DOHH2 (cell line): ENCODE results near the gene TAGLN2.

ENCODE experiments used
- H3F3A ChIP-seq: fragments of 200-600 bp; sonication (generic), shearing (Covaris generic); 2 replicates; pipeline ENCODE4 v1.6.0; 2016; ENCODE audit warnings: antibody characterized with exemption, mild to moderate bottlenecking; ENCODE audit not compliant: control insufficient read depth, insufficient read depth
- H3K27ac ChIP-seq: fragments of 200-600 bp; sonication (generic); 2 replicates; pipeline ENCODE4 v1.5.1; 2014; ENCODE audit warnings: low read depth, mild to moderate bottlenecking, low read length, moderate library complexity
- H3K27me3 ChIP-seq: fragments of 200-600 bp; sonication (generic); 2 replicates; pipeline ENCODE4 v1.6.1; 2014; ENCODE audit warnings: mild to moderate bottlenecking, low read length, mixed read lengths; ENCODE audit not compliant: control insufficient read depth
- H3K36me3 ChIP-seq: fragments of 200-600 bp; sonication (generic); 2 replicates; pipeline ENCODE4 v1.6.1; 2014; ENCODE audit warnings: mild to moderate bottlenecking, low read length, moderate library complexity, mixed read lengths; ENCODE audit not compliant: control insufficient read depth
- H3K4me1 ChIP-seq: fragments of 200-600 bp; sonication (generic); 2 replicates; pipeline ENCODE4 v1.6.1; 2014; ENCODE audit warnings: mild to moderate bottlenecking, low read length, mixed read lengths; ENCODE audit not compliant: control insufficient read depth
- H3K4me2 ChIP-seq: fragments of 200-600 bp; sonication (generic); 2 replicates; pipeline ENCODE4 v1.6.0; 2014; ENCODE audit warnings: mild to moderate bottlenecking, low read length, moderate library complexity
- H3K4me3 ChIP-seq: fragments of 200-600 bp; sonication (generic); 2 replicates; pipeline ENCODE4 v1.5.1; 2014; ENCODE audit warnings: mild to moderate bottlenecking, low read length, mixed read lengths
- H3K79me2 ChIP-seq: fragments of 200-600 bp; sonication (generic); 2 replicates; pipeline ENCODE4 v1.6.1; 2014; ENCODE audit warnings: mild to moderate bottlenecking, low read length, mixed read lengths; ENCODE audit not compliant: control insufficient read depth
- H3K9me2 ChIP-seq: fragments of 200-600 bp; sonication (generic); replicated peaks from 2 replicates; pipeline ENCODE4 v1.6.1; 2014; ENCODE audit warnings: mild to moderate bottlenecking, low read length, mixed read lengths; ENCODE audit not compliant: control insufficient read depth
- H3K9me3 ChIP-seq: fragments of 200-600 bp; sonication (generic); 2 replicates; pipeline ENCODE4 v1.6.1; 2014; ENCODE audit warnings: antibody characterized with exemption, low read length, mixed read lengths; ENCODE audit not compliant: control insufficient read depth, insufficient read depth
- H4K20me1 ChIP-seq: fragments of 200-600 bp; sonication (generic); 2 replicates; pipeline ENCODE4 v1.6.0; 2014; ENCODE audit warnings: low read depth, mild to moderate bottlenecking, antibody characterized with exemption, low read length, moderate library complexity; ENCODE audit not compliant: control insufficient read depth, insufficient read depth
- CTCF ChIP-seq: fragments of 200-600 bp; sonication (generic); IDR thresholded peaks from one replicate; pipeline ENCODE4 v1.5.1; 2014; ENCODE audit warnings: antibody characterized with exemption, mild to moderate bottlenecking, low read depth, low read length; ENCODE audit not compliant: poor library complexity, severe bottlenecking
- EZH2phosphoT487 ChIP-seq: fragments of 200-600 bp; sonication (generic); IDR thresholded peaks from 2 replicates; pipeline ENCODE4 v1.6.1; 2017; ENCODE audit warnings: borderline replicate concordance, mild to moderate bottlenecking, antibody characterized with exemption, low read length, moderate library complexity, mixed read lengths

TAGLN2 gene

GRCh38 chr1:159927849-159928431 is 2.6 kb upstream of the TAGLN2 start:
- peaks cover 19% of the 10 kb centered on the region for H3K4me1 ChIP-seq
- H3K9me2 ChIP-seq, result no peaks in the 10 kb centered on the region
- H3K4me2 ChIP-seq, result no peak overlapping the region
- H3K4me3 ChIP-seq, result no peak overlapping the region
- H3F3A ChIP-seq, result no peaks in the 10 kb centered on the region; the same call in 1 of the 2 replicates
- 0 out of 2 replicates have a peak, but pooled peaks cover 6% of the 10 kb centered on the region for H4K20me1 ChIP-seq
- no peaks in the 10 kb centered on the region for H3K27me3 ChIP-seq
- no peaks in the 10 kb centered on the region for H3K9me3 ChIP-seq
- TF ChIP-seq EZH2phosphoT487, result no peak
- peaks cover 33% of the 10 kb centered on the region for H3K79me2 ChIP-seq
- no peak overlapping the region for H3K27ac ChIP-seq
- peaks cover 20% of the 10 kb centered on the region for H3K36me3 ChIP-seq

- Histone ChIP-seq H3K36me3 (peaks cover 27% of the 10 kb centered on the region), H3K9me3 (no peaks in the 10 kb centered on the region), H4K20me1 (0 out of 2 replicates have a peak, but pooled peaks cover 10% of the 10 kb centered on the region), H3K27me3 (no peaks in the 10 kb centered on the region), H3K27ac (no peak overlapping the region), H3K79me2 (peaks cover 39% of the 10 kb centered on the region), H3K4me3 (no peak overlapping the region), H3K9me2 (no peaks in the 10 kb centered on the region), H3K4me2 (no peak overlapping the region), H3F3A (no peaks in the 10 kb centered on the region; the same call in 1 of the 2 replicates), H3K4me1 (peaks cover 25% of the 10 kb centered on the region)
- no peak for TF ChIP-seq EZH2phosphoT487
- no peak for TF ChIP-seq CTCF
Measured at GRCh38 chr1:159927211-159927848, 2.0 kb upstream of the TAGLN2 start.

GRCh38 chr1:159925719-159926078 is 392 bp upstream of the TAGLN2 start:
- Histone ChIP-seq H3K27ac (no peak overlapping the region), H4K20me1 (peaks cover 14% of the 10 kb centered on the region), H3K4me3 (peak overlapping the region; percentile 99), H3K9me2 (no peaks in the 10 kb centered on the region), H3K9me3 (no peaks in the 10 kb centered on the region), H3K4me2 (peak overlapping the region; percentile 90), H3K36me3 (peaks cover 42% of the 10 kb centered on the region), H3K27me3 (no peaks in the 10 kb centered on the region), H3K4me1 (peaks cover 41% of the 10 kb centered on the region), H3K79me2 (peaks cover 55% of the 10 kb centered on the region), H3F3A (no peaks in the 10 kb centered on the region; the same call in 1 of the 2 replicates)
- TF ChIP-seq EZH2phosphoT487, result no peak
- no peak for TF ChIP-seq CTCF
